Vagina (tissue), 2 donors: Measurements from ENCODE around the gene WDR3.

Experiments
- CTCF ChIP-seq, 3 experiments: fragments of 450-650 bp in 2 of 3; fragments of 200-600 bp in 1 of 3; sonication (generic) in 1 of 3; IDR thresholded peaks; one replicate each; pipeline ENCODE4 v1.5.1; 2017 to 2019; ENCODE audit warnings: antibody characterized with exemption in 3 of 3, mild to moderate bottlenecking in 2 of 3, moderate library complexity in 2 of 3
- POLR2A ChIP-seq, 2 donors: fragments of 450-650 bp; IDR thresholded peaks; one replicate each; pipeline ENCODE4 v1.6.1; 2017; ENCODE audit warnings: antibody characterized with exemption in 2 of 2, mild to moderate bottlenecking in 2 of 2, moderate library complexity in 2 of 2

GRCh38 chr1:117930173-117930447, 571 bp downstream of the WDR3 start:
- TF ChIP-seq CTCF (IDR thresholded peaks at IDR 0.05) (no peak), POLR2A (IDR thresholded peaks at IDR 0.05) (no peak)
